Adrenal gland (tissue), 12 donors: ENCODE data around the gene SLC38A11. TPM values are rescaled to one million over a fixed set of nuclear protein-coding genes. Genes with fewer than 3 reads are reported as not detected.

Experiments
- DNase-seq, 7 donors: peaks; one replicate each; pipeline ENCODE4 v3.0.0-alpha.2; 2019 to 2020
- H3K27ac ChIP-seq, 5 donors: fragments of 200-600 bp; sonication (generic) in 4 of 5; 1 replicate in 3 of 5; 2 replicates in 2 of 5; pipeline versions ENCODE4 v1.5.1 to v1.8.0; 2016 to 2020; ENCODE audit warnings: mild to moderate bottlenecking in 1 of 5
- H3K27me3 ChIP-seq: fragments of 200-600 bp; 2 replicates; pipeline ENCODE4 v1.8.0; 2021
- H3K36me3 ChIP-seq, 2 donors: fragments of 200-600 bp; replicated peaks in 1 of 2; 1 replicate in 1 of 2; 2 replicates in 1 of 2; pipeline versions ENCODE4 v1.5.1 to v1.8.0; 2018 to 2022
- H3K4me1 ChIP-seq, 2 donors: fragments of 200-600 bp; replicated peaks in 1 of 2; 1 replicate in 1 of 2; 2 replicates in 1 of 2; pipeline versions ENCODE4 v1.5.1 to v1.8.0; 2018 to 2021
- H3K4me3 ChIP-seq, 4 donors: fragments of 200-600 bp; sonication (generic) in 3 of 4; one replicate each; pipeline ENCODE4 v1.5.1; 2016 to 2018
- H3K9me3 ChIP-seq, 3 donors: fragments of 200-600 bp; sonication (generic) in 1 of 3; replicated peaks in 1 of 3; 1 replicate in 2 of 3; 2 replicates in 1 of 3; pipeline versions ENCODE4 v1.5.1 to v1.8.0; 2016 to 2021
- CTCF ChIP-seq, 6 experiments: fragments of 450-650 bp in 4 of 6; fragments of 200-600 bp in 2 of 6; sonication (generic) in 1 of 6; IDR thresholded peaks; 1 replicate in 5 of 6; 2 replicates in 1 of 6; pipeline versions ENCODE4 v1.5.1 to v1.8.0; 2016 to 2021; ENCODE audit warnings: antibody characterized with exemption in 6 of 6, mild to moderate bottlenecking in 2 of 6, moderate library complexity in 1 of 6
- POLR2A ChIP-seq, 2 donors: fragments of 450-650 bp; IDR thresholded peaks; one replicate each; pipeline ENCODE4 v1.6.1; 2017; ENCODE audit warnings: antibody characterized with exemption in 2 of 2, mild to moderate bottlenecking in 2 of 2, moderate library complexity in 1 of 2
- WGBS, 4 donors: extraction: QIAGEN DNeasy Blood & Tissue Kit in 2 of 4; methylation state at CpG; one replicate each; pipeline versions ENCODE4 v1.1.5 to v1.1.7; 2013 to 2017; 5-methylcytosine and 5-hydroxymethylcytosine counted together
- intact Hi-C, 2 donors: fragments of 100-400 bp; cut with DNase I; formaldehyde crosslinking; loops; one replicate each; pipeline versions ENCODE4 v1.14.1 to v1.15.0; 2022 to 2023
- polyA plus RNA-seq, 3 donors: library from polyadenylated mRNA; stranded (reverse); fragments of 200-250 nt in 2 of 3; fragments of 350-450 nt in 1 of 3; fragmentation: Illumina TruSeq in 1 of 3; extraction: RNeasy Lipid Tissue Mini Kit (QIAGEN cat#74804) in 1 of 3; gene quantifications; one replicate each; pipeline ENCODE4 v1.2.3, GENCODE V29; 2013 to 2014
- total RNA-seq, 9 donors: library from RNA; depleted of rRNA in 4 of 9; stranded (reverse); fragments of >200 nt in 4 of 9; fragments of 120-200 nt in 1 of 9; fragmentation: NEBNext Ultra II Directional in 1 of 9; extraction: Animal tissue kit (Norgen Biotek cat#: 25700) in 1 of 9; gene quantifications; one replicate each; pipeline versions ENCODE4 v1.1.0 to v1.2.4, GENCODE V29; 2013 to 2023
- donor health status: healthy with polysubstance abuse.
- donor health status: Bipolar disorder and iron deficiency.
- donor health status: DM: yes; HTN: yes; CAD: no.
- donor health status: DM: no; HTN: no; CAD: no.
- donor health status: DM: no; HTN: no; CAD: no.
- donor health status: DM: yes; HTN: yes; CAD: no.

SLC38A11 gene
- total and polyA plus RNA-seq, 12 donors, result 0.39 to 36.9 (median 2.0) TPM; not detected in 2

DNA sequence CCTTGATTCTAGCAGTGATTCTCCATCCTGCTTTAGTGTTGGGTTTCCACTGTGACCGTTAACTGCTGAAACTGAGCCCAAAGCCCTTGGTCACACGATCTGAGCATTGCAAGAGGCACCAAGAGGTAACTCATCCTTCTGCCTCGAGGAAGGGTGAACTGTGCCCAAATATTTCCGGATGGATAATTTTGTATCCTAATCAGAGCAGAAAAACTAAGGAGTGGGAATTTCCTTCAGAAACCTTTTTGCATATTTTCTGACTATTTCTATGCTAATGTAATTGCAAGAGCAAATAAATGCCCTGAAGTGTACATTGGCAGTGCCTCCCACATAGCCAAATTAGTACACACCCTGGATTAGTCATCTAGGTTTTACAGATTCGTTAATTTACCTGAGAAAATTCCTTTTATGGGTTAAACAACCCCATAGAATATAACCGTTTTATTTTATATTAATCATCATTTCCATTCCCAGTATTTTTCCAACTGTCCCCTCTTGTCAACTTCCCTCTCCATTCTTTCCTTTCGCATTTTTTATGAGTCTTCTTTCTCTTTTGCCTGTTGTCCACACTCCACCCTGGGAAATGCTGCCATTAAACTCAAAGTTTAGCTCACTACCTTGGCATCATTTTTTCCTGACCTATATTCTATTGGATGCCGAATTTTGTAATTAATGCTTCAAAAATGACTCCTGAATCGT is 82.0 kb downstream of the SLC38A11 start:
- DNase-seq, result no peak
- Histone ChIP-seq H3K27ac (no peak overlapping the region), H3K9me3 (no peaks in the 10 kb centered on the region), H3K4me3 (no peak overlapping the region), H3K27me3 (no peaks in the 10 kb centered on the region), H3K4me1 (peaks cover 0 to 7% of the 10 kb centered on the region in 2 donors), H3K36me3 (no peaks in the 10 kb centered on the region)
- intact Hi-C loops, result no loop called here
- WGBS, 4 donors, result 81 to 89% (median 88%) methylated on average over 9 of the region's 9 CpGs
- TF ChIP-seq CTCF (IDR thresholded peaks at IDR 0.05), result no peak
- TF ChIP-seq POLR2A (IDR thresholded peaks at IDR 0.05), result no peak

DNA sequence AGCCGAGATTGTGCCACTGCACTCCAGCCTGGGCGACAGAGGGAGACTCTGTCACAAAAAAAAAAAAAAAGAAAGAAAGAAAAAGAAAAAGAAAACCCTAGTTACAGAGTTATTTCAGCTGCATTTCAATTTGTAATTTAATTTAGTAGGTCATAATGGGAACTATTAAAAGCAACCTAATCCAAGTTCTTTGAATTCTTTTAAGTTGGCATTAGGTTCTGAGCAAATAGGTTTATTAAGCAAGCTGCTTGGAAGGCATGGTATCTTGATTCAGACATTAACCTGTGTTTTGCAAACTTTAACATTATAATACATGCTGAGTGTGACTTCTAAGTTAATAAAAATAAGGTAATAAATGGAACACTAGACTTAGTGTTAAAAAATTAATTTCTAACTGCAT is 83.9 kb downstream of the SLC38A11 start:
- 47 to 84% (median 54%) methylated on average over 2 of the region's 2 CpGs for WGBS, 4 donors
- Histone ChIP-seq H3K27ac (no peak overlapping the region), H3K27me3 (no peaks in the 10 kb centered on the region), H3K36me3 (no peaks in the 10 kb centered on the region), H3K4me3 (no peak overlapping the region), H3K9me3 (no peaks in the 10 kb centered on the region), H3K4me1 (peaks cover 0 to 3% of the 10 kb centered on the region in 2 donors)
- DNase-seq, result no peak
- intact Hi-C loops, result no loop called here
- no peak for TF ChIP-seq CTCF (IDR thresholded peaks at IDR 0.05)
- TF ChIP-seq POLR2A (IDR thresholded peaks at IDR 0.05), result no peak

DNA sequence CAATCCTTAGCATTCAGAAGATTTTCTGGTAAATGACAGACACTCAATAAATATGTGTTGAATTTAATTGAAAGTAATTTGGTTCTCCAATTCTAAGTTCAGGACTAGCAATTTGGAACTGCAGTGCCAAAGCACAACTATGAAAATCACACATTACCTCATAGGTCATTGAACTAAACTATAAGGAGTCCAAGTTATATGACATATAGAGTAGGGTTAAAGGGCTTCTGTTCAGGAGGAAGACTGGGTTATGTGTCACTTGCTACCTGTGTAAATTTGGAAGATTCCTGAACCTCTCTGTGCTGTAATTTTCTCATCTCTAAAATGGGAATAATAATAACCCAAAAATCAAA is 85.9 kb downstream of the SLC38A11 start:
- no peak overlapping the region for H3K4me3 ChIP-seq
- intact Hi-C loops, result no loop called here
- H3K9me3 ChIP-seq, result no peaks in the 10 kb centered on the region
- no peaks in the 10 kb centered on the region for H3K27me3 ChIP-seq
- H3K27ac ChIP-seq, result no peak overlapping the region
- H3K36me3 ChIP-seq, result no peaks in the 10 kb centered on the region
- DNase-seq, result no peak
- TF ChIP-seq CTCF (IDR thresholded peaks at IDR 0.05) (no peak), POLR2A (IDR thresholded peaks at IDR 0.05) (no peak)
- no peaks in the 10 kb centered on the region for H3K4me1 ChIP-seq

- no peaks in the 10 kb centered on the region for H3K27me3 ChIP-seq
- intact Hi-C loops, result no loop called here
- H3K36me3 ChIP-seq, result no peaks in the 10 kb centered on the region
- no peak overlapping the region for H3K4me3 ChIP-seq
- DNase-seq, result no peak
- H3K27ac ChIP-seq, result peak overlapping the region in 1 of 5 donors; percentile 20
- TF ChIP-seq POLR2A (IDR thresholded peaks at IDR 0.05), result no peak
- 83 to 89% (median 86%) methylated on average over 5 of the region's 5 CpGs for WGBS, 4 donors
- no peaks in the 10 kb centered on the region for H3K4me1 ChIP-seq
- H3K9me3 ChIP-seq, result no peaks in the 10 kb centered on the region
Measured at GRCh38 chr2:164868563-164869419, 86.5 kb downstream of the SLC38A11 start.
